HEK293T (cell line): ENCODE results near the gene ADAM23.
A peak's percentile ranks its signal among the peaks of the same experiment; 100 is the strongest.

Experiments used
- CTCF ChIA-PET: fragments of 350-600 bp; formaldehyde crosslinking; extraction: SDS; loops from one replicate; lab custom pipeline; 2021; ENCODE audit warnings: antibody characterized with exemption, inconsistent platforms; lab: Yijun Ruan, JAX
- POLR2A ChIA-PET: fragments of 350-600 bp; formaldehyde crosslinking; extraction: SDS; loops from one replicate; lab custom pipeline; 2020; ENCODE audit warnings: antibody characterized with exemption, inconsistent platforms; lab: Yijun Ruan, JAX
- DNase-seq: peaks from one replicate; pipeline ENCODE4 v3.0.0; 2012; ENCODE audit warnings: mixed read lengths; ENCODE audit errors: extremely low spot score
- ARNT ChIP-seq: fragments of 450-650 bp; IDR thresholded peaks from 2 replicates; pipeline ENCODE4 v1.6.1; 2017; ENCODE audit warnings: mild to moderate bottlenecking
- BHLHE40 ChIP-seq: fragments of 450-650 bp; IDR thresholded peaks from 2 replicates; pipeline ENCODE4 v1.6.1; 2016; ENCODE audit warnings: mild to moderate bottlenecking, moderate library complexity, borderline replicate concordance
- CTBP1 ChIP-seq: fragments of 450-650 bp; IDR thresholded peaks from 2 replicates; pipeline ENCODE4 v1.6.1; 2016; ENCODE audit warnings: borderline replicate concordance
- ELF4 ChIP-seq: fragments of 450-650 bp; IDR thresholded peaks from 2 replicates; pipeline ENCODE4 v1.6.1; 2017; ENCODE audit warnings: antibody characterized with exemption
- FOXA1 ChIP-seq: fragments of 450-650 bp; IDR thresholded peaks from 2 replicates; pipeline ENCODE4 v1.6.1; 2016; ENCODE audit warnings: mild to moderate bottlenecking
- FOXK2 ChIP-seq: fragments of 450-650 bp; IDR thresholded peaks from 2 replicates; pipeline ENCODE4 v1.6.1; 2016; ENCODE audit warnings: mild to moderate bottlenecking
- FOXM1 ChIP-seq: fragments of 450-650 bp; IDR thresholded peaks from 2 replicates; pipeline ENCODE4 v1.6.1; 2017; ENCODE audit warnings: mild to moderate bottlenecking, borderline replicate concordance
- HDGF ChIP-seq: fragments of 450-650 bp; IDR thresholded peaks from 2 replicates; pipeline ENCODE4 v1.6.1; 2017; ENCODE audit warnings: antibody characterized with exemption, borderline replicate concordance
- L3MBTL2 ChIP-seq: fragments of 450-650 bp; conservative IDR thresholded peaks from 2 replicates; pipeline ENCODE4 v1.6.1; 2016; ENCODE audit warnings: mild to moderate bottlenecking
- LEF1 ChIP-seq: fragments of 450-650 bp; IDR thresholded peaks from 2 replicates; pipeline ENCODE4 v1.6.1; 2017; ENCODE audit warnings: mild to moderate bottlenecking, borderline replicate concordance
- NFRKB ChIP-seq: fragments of 450-650 bp; IDR thresholded peaks from 2 replicates; pipeline ENCODE4 v1.6.1; 2016; ENCODE audit warnings: mild to moderate bottlenecking, moderate library complexity
- PKNOX1 ChIP-seq: fragments of 450-650 bp; IDR thresholded peaks from 2 replicates; pipeline ENCODE4 v1.6.1; 2016
- SP1 ChIP-seq: fragments of 450-650 bp; IDR thresholded peaks from 2 replicates; pipeline ENCODE4 v1.6.1; 2017
- SUZ12 ChIP-seq: fragments of 450-650 bp; IDR thresholded peaks from 2 replicates; pipeline ENCODE4 v1.6.1; 2016; ENCODE audit warnings: mild to moderate bottlenecking
- TARDBP ChIP-seq: fragments of 450-650 bp; IDR thresholded peaks from 2 replicates; pipeline ENCODE4 v1.6.1; 2016
- ZNF384 ChIP-seq: fragments of 450-650 bp; IDR thresholded peaks from 2 replicates; pipeline ENCODE4 v1.6.1; 2016

Gene ADAM23

GRCh38 chr2:206415618-206416243 is 27.6 kb upstream of the ADAM23 start:
- DNase-seq, result no peak
- TF ChIP-seq ELF4 (no peak), FOXA1 (no peak), SUZ12 (no peak), L3MBTL2 (no peak)
- ChIA-PET CTCF (no interaction called here), POLR2A (no interaction called here)

GRCh38 chr2:206418968-206419367 is 24.4 kb upstream of the ADAM23 start:
- DNase-seq, result no peak
- CTCF ChIA-PET, result no interaction called here
- TF ChIP-seq TARDBP (no peak), PKNOX1 (no peak), HDGF (no peak), ELF4 (no peak), NFRKB (no peak), CTBP1 (no peak), ZNF384 (no peak), SUZ12 (no peak), ARNT (no peak), SP1 (no peak), FOXM1 (no peak), FOXA1 (no peak), FOXK2 (no peak), LEF1 (no peak), L3MBTL2 (no peak), BHLHE40 (no peak)
- POLR2A ChIA-PET, result no interaction called here

- ChIA-PET POLR2A (no interaction called here), CTCF (no interaction called here)
These were observed 22.6 kb upstream of the ADAM23 start for GRCh38 chr2:206420721-206421120.

GRCh38 chr2:206422493-206422892 is 20.8 kb upstream of the ADAM23 start:
- TF ChIP-seq ARNT (no peak), SP1 (no peak), LEF1 (no peak), PKNOX1 (no peak)
- ChIA-PET CTCF (no interaction called here), POLR2A (no interaction called here)
- no peak for DNase-seq

More at GRCh38 chr2:206420721-206421120, 22.6 kb upstream of the ADAM23 start:
- no peak for DNase-seq
- TF ChIP-seq L3MBTL2 (no peak), TARDBP (no peak), SP1 (no peak), HDGF (no peak), PKNOX1 (no peak)

GRCh38 chr2:206423147-206423546 is 20.2 kb upstream of the ADAM23 start:
- POLR2A ChIA-PET, result no interaction called here
- no peak for TF ChIP-seq L3MBTL2
- TF ChIP-seq SUZ12, result no peak
- no peak for TF ChIP-seq BHLHE40
- no peak for TF ChIP-seq TARDBP
- TF ChIP-seq FOXA1, result no peak
- no peak for TF ChIP-seq PKNOX1
- TF ChIP-seq FOXK2, result no peak
- no peak for TF ChIP-seq CTBP1
- TF ChIP-seq LEF1, result no peak
- no peak for TF ChIP-seq ELF4
- no peak for TF ChIP-seq HDGF
- no peak for TF ChIP-seq NFRKB
- TF ChIP-seq ZNF384, result no peak
- no peak for TF ChIP-seq SP1
- DNase-seq, result peak; percentile 40
- CTCF ChIA-PET, result no interaction called here

- no peak for TF ChIP-seq FOXM1
- no peak for TF ChIP-seq TARDBP
- no peak for TF ChIP-seq NFRKB
- TF ChIP-seq CTBP1, result no peak
- POLR2A ChIA-PET, result no interaction called here
These were observed 19.2 kb upstream of the ADAM23 start for GRCh38 chr2:206424134-206424533.

GRCh38 chr2:206428783-206429182 is 14.5 kb upstream of the ADAM23 start:
- ChIA-PET CTCF (no interaction called here), POLR2A (no interaction called here)
- no peak for TF ChIP-seq ELF4
- no peak for DNase-seq

More at GRCh38 chr2:206424134-206424533, 19.2 kb upstream of the ADAM23 start:
- DNase-seq, result no peak
- CTCF ChIA-PET, result interaction anchor here (1.0 kb wide), 1 partner anchor 27 kb away, joined by 4 read pairs; no protein-coding TSS in a partner anchor
